Parathyroid adenoma (tissue), 2 donors: Measurements from ENCODE around the gene UTP15.

Source experiments
- H2AFZ ChIP-seq: fragments of 300-600 bp; sonication (generic); one replicate; pipeline ENCODE4 v1.7.0; 2017; ENCODE audit warnings: antibody characterized with exemption, mild to moderate bottlenecking
- H3K27ac ChIP-seq: fragments of 300-600 bp; sonication (generic); one replicate; pipeline ENCODE4 v1.7.0; 2017
- H3K27me3 ChIP-seq: fragments of 300-600 bp; sonication (generic); one replicate; pipeline ENCODE4 v1.7.0; 2017; ENCODE audit warnings: low read length; ENCODE audit not compliant: control insufficient read depth, insufficient read depth
- H3K36me3 ChIP-seq: fragments of 300-600 bp; sonication (generic); one replicate; pipeline ENCODE4 v1.7.0; 2017; ENCODE audit warnings: low read length; ENCODE audit not compliant: control insufficient read depth, insufficient read depth
- H3K4me1 ChIP-seq: fragments of 300-600 bp; sonication (generic); one replicate; pipeline ENCODE4 v1.7.0; 2017; ENCODE audit warnings: control low read depth
- H3K4me2 ChIP-seq: fragments of 300-600 bp; sonication (generic); one replicate; pipeline ENCODE4 v1.7.0; 2017; ENCODE audit warnings: low read length
- H3K4me3 ChIP-seq: fragments of 300-600 bp; sonication (generic); one replicate; pipeline ENCODE4 v1.7.0; 2017; ENCODE audit warnings: low read depth, low read length
- H3K79me2 ChIP-seq: fragments of 300-600 bp; sonication (generic); one replicate; pipeline ENCODE4 v1.7.0; 2017; ENCODE audit warnings: control low read depth
- H3K9ac ChIP-seq: fragments of 300-600 bp; sonication (generic); one replicate; pipeline ENCODE4 v1.7.0; 2017; ENCODE audit warnings: mild to moderate bottlenecking
- H3K9me3 ChIP-seq: fragments of 300-600 bp; sonication (generic); one replicate; pipeline ENCODE4 v1.7.0; 2017; ENCODE audit warnings: low read length; ENCODE audit not compliant: control insufficient read depth
- TF ChIP-seq, protein P1 (sequence below): fragments of 300-600 bp; sonication (generic); IDR thresholded peaks from one replicate; pipeline ENCODE4 v1.7.0; 2017; ENCODE audit warnings: antibody characterized with exemption, mild to moderate bottlenecking
- donor health status: primary hyperparathyroidism.

The UTP15 gene

DNA sequence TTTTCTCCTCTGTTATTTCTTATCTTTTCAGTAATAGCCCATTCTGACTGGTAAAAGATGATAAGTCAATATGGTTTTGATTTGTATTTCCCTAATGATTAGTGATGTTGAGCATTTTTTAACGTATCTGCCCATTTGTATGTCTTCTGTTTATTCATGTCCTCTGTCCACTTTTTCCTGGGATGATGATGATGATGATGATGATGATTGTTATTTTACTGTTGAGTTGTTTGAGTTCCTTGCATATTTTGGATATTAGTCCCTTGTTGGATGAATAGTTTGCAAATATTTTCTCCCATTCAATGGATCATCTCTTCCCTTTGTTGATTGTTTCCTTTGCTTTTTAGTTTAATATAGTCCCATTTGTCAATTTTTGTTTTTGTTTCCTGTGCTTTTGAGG lies 27.0 kb downstream of the UTP15 start:
- H3K4me1 ChIP-seq = no peaks in the 10 kb centered on the region
- no peaks in the 10 kb centered on the region for H3K9me3 ChIP-seq
- H3K27me3 ChIP-seq = no peaks in the 10 kb centered on the region
- no peak overlapping the region for H2AFZ ChIP-seq
- H3K4me2 ChIP-seq = no peak overlapping the region
- H3K36me3 ChIP-seq = no peaks in the 10 kb centered on the region
- no peak overlapping the region for H3K27ac ChIP-seq
- H3K79me2 ChIP-seq = no peaks in the 10 kb centered on the region
- H3K9ac ChIP-seq = no peak overlapping the region
- no peak overlapping the region for H3K4me3 ChIP-seq
- TF ChIP-seq, protein P1, sequence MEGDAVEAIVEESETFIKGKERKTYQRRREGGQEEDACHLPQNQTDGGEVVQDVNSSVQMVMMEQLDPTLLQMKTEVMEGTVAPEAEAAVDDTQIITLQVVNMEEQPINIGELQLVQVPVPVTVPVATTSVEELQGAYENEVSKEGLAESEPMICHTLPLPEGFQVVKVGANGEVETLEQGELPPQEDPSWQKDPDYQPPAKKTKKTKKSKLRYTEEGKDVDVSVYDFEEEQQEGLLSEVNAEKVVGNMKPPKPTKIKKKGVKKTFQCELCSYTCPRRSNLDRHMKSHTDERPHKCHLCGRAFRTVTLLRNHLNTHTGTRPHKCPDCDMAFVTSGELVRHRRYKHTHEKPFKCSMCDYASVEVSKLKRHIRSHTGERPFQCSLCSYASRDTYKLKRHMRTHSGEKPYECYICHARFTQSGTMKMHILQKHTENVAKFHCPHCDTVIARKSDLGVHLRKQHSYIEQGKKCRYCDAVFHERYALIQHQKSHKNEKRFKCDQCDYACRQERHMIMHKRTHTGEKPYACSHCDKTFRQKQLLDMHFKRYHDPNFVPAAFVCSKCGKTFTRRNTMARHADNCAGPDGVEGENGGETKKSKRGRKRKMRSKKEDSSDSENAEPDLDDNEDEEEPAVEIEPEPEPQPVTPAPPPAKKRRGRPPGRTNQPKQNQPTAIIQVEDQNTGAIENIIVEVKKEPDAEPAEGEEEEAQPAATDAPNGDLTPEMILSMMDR = no peak

DNA sequence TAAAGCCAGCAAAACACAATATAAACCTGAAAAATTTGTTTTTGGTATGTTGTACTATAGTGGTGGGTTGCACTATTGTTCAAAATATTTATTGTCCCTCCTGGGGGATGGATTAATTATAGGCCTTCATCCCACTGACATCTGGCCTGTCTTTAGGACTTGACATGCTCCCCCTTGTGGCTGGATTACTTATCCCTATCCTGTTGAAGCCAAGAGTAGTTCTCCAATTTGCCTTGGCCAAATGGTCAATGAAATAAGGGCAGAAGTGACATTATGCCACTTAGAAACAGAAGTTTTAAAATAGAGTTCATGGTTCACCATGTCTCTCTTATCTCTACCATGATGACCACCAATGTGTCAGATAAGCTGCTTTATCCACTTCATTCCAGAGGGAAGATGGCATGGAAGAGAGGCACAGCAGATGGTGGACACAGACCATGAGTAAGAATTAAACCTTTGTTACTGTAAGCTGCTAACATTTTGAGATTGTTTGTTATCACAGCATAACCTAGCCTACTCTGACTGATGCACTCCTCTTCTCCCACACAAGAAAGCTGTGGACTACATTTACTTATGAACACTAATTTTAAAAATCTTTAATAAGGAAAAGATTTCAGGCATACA lies 31.3 kb downstream of the UTP15 start:
- no peaks in the 10 kb centered on the region for H3K27me3 ChIP-seq
- H3K9ac ChIP-seq = no peak overlapping the region
- H2AFZ ChIP-seq = no peak overlapping the region
- TF ChIP-seq, protein P1 = peak; percentile 48
- no peaks in the 10 kb centered on the region for H3K79me2 ChIP-seq
- no peak overlapping the region for H3K4me3 ChIP-seq
- no peaks in the 10 kb centered on the region for H3K4me1 ChIP-seq
- peaks cover 7% of the 10 kb centered on the region for H3K36me3 ChIP-seq
- no peak overlapping the region for H3K27ac ChIP-seq
- H3K9me3 ChIP-seq = no peaks in the 10 kb centered on the region
- no peak overlapping the region for H3K4me2 ChIP-seq

DNA sequence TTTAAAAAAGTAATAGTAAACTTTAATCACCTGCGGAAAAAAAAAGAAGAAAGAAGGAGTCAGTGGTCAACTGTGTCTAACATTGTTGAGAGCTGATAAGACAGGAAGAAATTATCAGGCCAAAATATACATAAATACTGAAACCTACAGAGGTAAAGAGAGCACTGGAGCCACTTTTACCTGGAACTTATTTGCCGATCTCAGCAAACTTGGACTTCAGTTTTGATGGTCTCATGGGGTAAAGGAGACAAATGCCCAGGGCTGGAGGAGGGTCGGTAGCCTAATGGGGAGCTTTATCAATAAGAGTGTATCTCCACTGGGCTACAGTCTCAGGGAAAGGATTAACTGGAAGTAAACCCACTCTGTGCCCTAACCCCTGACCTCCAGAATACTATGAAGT lies 33.8 kb downstream of the UTP15 start:
- no peaks in the 10 kb centered on the region for H3K9me3 ChIP-seq
- H3K36me3 ChIP-seq = peaks cover 7% of the 10 kb centered on the region
- no peaks in the 10 kb centered on the region for H3K27me3 ChIP-seq
- H2AFZ ChIP-seq = no peak overlapping the region
- H3K9ac ChIP-seq = no peak overlapping the region
- no peak overlapping the region for H3K4me3 ChIP-seq
- no peaks in the 10 kb centered on the region for H3K4me1 ChIP-seq
- TF ChIP-seq, protein P1 = no peak
- H3K27ac ChIP-seq = no peak overlapping the region
- no peaks in the 10 kb centered on the region for H3K79me2 ChIP-seq
- H3K4me2 ChIP-seq = no peak overlapping the region

DNA sequence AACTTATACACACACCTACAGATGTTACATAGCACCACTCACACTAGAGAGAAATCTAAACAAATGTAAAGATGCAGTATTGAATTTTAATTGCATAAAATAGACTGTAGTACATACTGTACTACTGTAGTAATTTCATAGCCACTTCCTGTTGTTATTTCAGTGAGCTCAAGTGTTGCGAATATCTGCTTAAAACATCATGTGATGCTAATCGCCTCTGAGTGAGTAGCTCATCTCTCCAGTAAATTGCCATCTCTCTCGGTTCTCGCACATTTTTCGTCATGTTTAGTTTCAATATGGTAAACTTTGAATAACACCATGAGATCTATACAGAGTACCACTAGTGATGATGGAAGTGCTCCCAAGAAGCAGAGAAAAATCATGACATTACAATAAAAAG lies 38.5 kb downstream of the UTP15 start:
- Histone ChIP-seq H3K79me2 (no peaks in the 10 kb centered on the region), H3K4me1 (no peaks in the 10 kb centered on the region), H3K9me3 (no peaks in the 10 kb centered on the region), H3K27ac (no peak overlapping the region), H3K9ac (no peak overlapping the region), H3K4me2 (no peak overlapping the region), H3K27me3 (no peaks in the 10 kb centered on the region), H3K4me3 (no peak overlapping the region), H3K36me3 (peaks cover 7% of the 10 kb centered on the region), H2AFZ (no peak overlapping the region)
- TF ChIP-seq, protein P1 = no peak
